Neural crest cell (in vitro differentiated cells): Measurements from ENCODE around the gene IGFBP2. TPM values are rescaled to one million over a fixed set of nuclear protein-coding genes. Genes with fewer than 3 reads are reported as not detected.
A peak's percentile ranks its signal among the peaks of the same experiment; 100 is the strongest.

ENCODE experiments used
- DNase-seq: peaks from one replicate; pipeline ENCODE4 v3.0.0; 2021; ENCODE audit warnings: low read depth, mixed read lengths, low spot score
- H3K27ac Mint-ChIP-seq: one replicate; pipeline ENCODE4 v1.8.0; 2021; ENCODE audit warnings: mild to moderate bottlenecking, mixed read lengths; ENCODE audit not compliant: unreplicated experiment
- H3K27me3 Mint-ChIP-seq: 2 replicates; pipeline ENCODE4 v1.8.0; 2021; ENCODE audit warnings: low read depth, mild to moderate bottlenecking, mixed read lengths
- H3K36me3 Mint-ChIP-seq: 2 replicates; pipeline ENCODE4 v1.8.0; 2021; ENCODE audit warnings: low read depth, mild to moderate bottlenecking, mixed read lengths
- H3K4me1 Mint-ChIP-seq: 2 replicates; pipeline ENCODE4 v1.8.0; 2021; ENCODE audit warnings: mixed read lengths
- H3K4me3 Mint-ChIP-seq: one replicate; pipeline ENCODE4 v1.8.0; 2021; ENCODE audit warnings: mild to moderate bottlenecking, mixed read lengths
- H3K9me3 Mint-ChIP-seq: 2 replicates; pipeline ENCODE4 v1.8.0; 2021; ENCODE audit warnings: mixed read lengths
- CTCF ChIP-seq: fragments of 200-600 bp; sonication (generic); conservative IDR thresholded peaks from 2 replicates; pipeline ENCODE4 v1.5.0; 2021; ENCODE audit warnings: antibody characterized with exemption, mild to moderate bottlenecking
- total RNA-seq: library from RNA; stranded (reverse); gene quantifications from 2 replicates; pipeline ENCODE4 v1.2.1, GENCODE V29; 2021

Gene IGFBP2
- total RNA-seq, 1 donor from 2014 or later, result 366 TPM

- H3K27me3 Mint-ChIP-seq, result peaks cover 2% of the 10 kb centered on the region
These were observed 2.7 kb downstream of the IGFBP2 start for GRCh38 chr2:216635701-216636550.

GRCh38 chr2:216636551-216637450 is 3.6 kb downstream of the IGFBP2 start:
- Mint-ChIP-seq H3K9me3 (no peaks in the 10 kb centered on the region), H3K27me3 (no peaks in the 10 kb centered on the region), H3K27ac (peak overlapping the region; percentile 98), H3K4me3 (peak overlapping the region; percentile 95), H3K4me1 (peaks cover 58% of the 10 kb centered on the region), H3K36me3 (peaks cover 16% of the 10 kb centered on the region)
- peak; percentile 23 for DNase-seq
- TF ChIP-seq CTCF, result no peak

More at GRCh38 chr2:216635701-216636550, 2.7 kb downstream of the IGFBP2 start:
- Mint-ChIP-seq H3K4me1 (peaks cover 64% of the 10 kb centered on the region), H3K9me3 (no peaks in the 10 kb centered on the region), H3K4me3 (peak overlapping the region; percentile 95), H3K36me3 (peaks cover 16% of the 10 kb centered on the region), H3K27ac (peak overlapping the region; percentile 98)
- no peak for TF ChIP-seq CTCF
- peak; percentile 45 for DNase-seq

GRCh38 chr2:216637472-216637871 is 4.3 kb downstream of the IGFBP2 start:
- Mint-ChIP-seq H3K36me3 (peaks cover 17% of the 10 kb centered on the region), H3K27me3 (no peaks in the 10 kb centered on the region), H3K9me3 (no peaks in the 10 kb centered on the region), H3K4me3 (peak overlapping the region; percentile 95), H3K4me1 (peaks cover 53% of the 10 kb centered on the region), H3K27ac (peak overlapping the region; percentile 87)
- TF ChIP-seq CTCF, result no peak
- DNase-seq, result no peak

- no peak for TF ChIP-seq CTCF
- Mint-ChIP-seq H3K36me3 (peaks cover 38% of the 10 kb centered on the region), H3K27me3 (no peaks in the 10 kb centered on the region), H3K27ac (peak overlapping the region; percentile 81), H3K9me3 (no peaks in the 10 kb centered on the region), H3K4me3 (peak overlapping the region; percentile 60), H3K4me1 (peaks cover 55% of the 10 kb centered on the region)
- no peak for DNase-seq
These were observed 10.9 kb downstream of the IGFBP2 start for GRCh38 chr2:216643986-216644659.
